Testis (tissue), 3 donors: Measurements from ENCODE around the gene AGFG2. TPM values are rescaled to one million over a fixed set of nuclear protein-coding genes. Genes with fewer than 3 reads are reported as not detected.

ENCODE experiments used
- DNase-seq: peaks from one replicate; pipeline ENCODE4 v3.0.0-alpha.2; 2019
- H3K27ac ChIP-seq, 2 donors: fragments of 200-600 bp; sonication (generic); one replicate each; pipeline ENCODE4 v1.5.1; 2019
- H3K27me3 ChIP-seq: fragments of 200-600 bp; sonication (generic); one replicate; pipeline ENCODE4 v1.5.1; 2019
- H3K36me3 ChIP-seq: fragments of 200-600 bp; sonication (generic); one replicate; pipeline ENCODE4 v1.5.1; 2017; ENCODE audit warnings: low read depth; ENCODE audit errors: missing control alignments
- H3K4me1 ChIP-seq: fragments of 200-600 bp; sonication (generic); one replicate; pipeline ENCODE4 v1.5.1; 2019
- H3K4me3 ChIP-seq, 2 donors: fragments of 200-600 bp; sonication (generic); one replicate each; pipeline ENCODE4 v1.5.1; 2017 to 2019
- H3K9me3 ChIP-seq: fragments of 200-600 bp; sonication (generic); one replicate; pipeline ENCODE4 v1.5.1; 2017
- POLR2A ChIP-seq: fragments of 450-650 bp; IDR thresholded peaks from one replicate; pipeline ENCODE4 v1.6.1; 2017; ENCODE audit warnings: antibody characterized with exemption, mild to moderate bottlenecking, moderate library complexity
- WGBS, 2 donors: methylation state at CpG; one replicate each; pipeline ENCODE4 v1.1.5; 2018; 5-methylcytosine and 5-hydroxymethylcytosine counted together
- intact Hi-C: fragments of 100-400 bp; cut with DNase I; formaldehyde crosslinking; loops from one replicate; pipeline ENCODE4 v1.15.1; 2023; ENCODE audit warnings: low total_unique reads
- polyA plus RNA-seq: library from polyadenylated mRNA; stranded (reverse); fragments of 350-450 nt; fragmentation: Illumina TruSeq; extraction: RNeasy Lipid Tissue Mini Kit (QIAGEN cat#74804); gene quantifications from one replicate; pipeline ENCODE4 v1.2.3, GENCODE V29; 2014; ENCODE audit warnings: low read depth, low replicate concordance; ENCODE audit not compliant: insufficient read depth
- total RNA-seq, 2 donors: library from RNA; depleted of rRNA; stranded (reverse); fragments of >200 nt; gene quantifications; one replicate each; pipeline ENCODE4 v1.2.3, GENCODE V29; 2016
- TF ChIP-seq, protein P1 (sequence below), 3 experiments: fragments of 450-650 bp in 2 of 3; fragments of 200-600 bp in 1 of 3; sonication (generic) in 1 of 3; IDR thresholded peaks; one replicate each; pipeline ENCODE4 v1.5.1; 2016 to 2019; ENCODE audit warnings: antibody characterized with exemption in 3 of 3, mild to moderate bottlenecking in 2 of 3, moderate library complexity in 1 of 3

AGFG2 gene
- total and polyA plus RNA-seq, 3 donors from 2014 or later, result 51.4 to 67.2 (median 62.0) TPM

DNA sequence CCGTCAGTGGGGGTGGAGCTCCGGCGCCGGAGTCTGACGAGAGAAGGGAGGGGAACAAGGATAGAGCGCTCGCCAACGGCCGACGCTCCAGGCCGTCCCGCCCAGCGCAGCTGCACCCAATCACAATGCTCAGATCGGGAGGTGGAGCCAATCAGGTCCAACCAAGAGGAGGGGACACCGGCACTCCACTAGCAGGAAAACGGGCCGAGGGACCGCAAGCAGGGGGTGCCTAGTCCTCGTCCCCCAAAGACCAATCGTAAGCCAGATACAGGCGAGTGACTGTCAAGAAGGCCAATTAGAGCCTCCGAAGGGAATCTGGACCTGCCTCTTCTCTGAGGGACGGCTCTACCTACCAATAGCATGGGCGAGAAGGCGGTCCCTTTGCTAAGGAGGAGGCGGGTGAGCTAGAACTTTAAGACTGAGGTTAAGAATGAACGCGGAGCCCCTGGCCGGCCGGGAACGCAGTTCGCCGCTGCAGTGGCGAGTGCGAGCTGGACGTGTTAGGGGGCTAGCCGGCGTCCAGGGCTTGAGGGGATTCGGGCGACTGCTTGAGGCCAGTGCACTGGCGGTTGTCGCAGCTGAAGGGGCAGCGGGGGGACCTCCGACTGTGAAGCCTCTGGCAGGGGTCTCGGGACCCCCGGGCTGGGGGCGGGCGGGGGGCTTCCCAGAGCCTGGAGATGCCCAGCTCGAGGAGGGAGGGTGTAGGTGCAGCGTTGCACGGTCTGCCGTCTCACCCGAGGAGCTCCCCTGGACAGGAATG lies 47.4 kb downstream of the AGFG2 start, which contains the start of gene FBXO24:
TSS of gene FBXO24 (plus strand) at position 63 of the 760 bp plus-strand sequence. CDS start at position 361, 298 bp downstream.
- Histone ChIP-seq H3K4me1 (peaks cover 37% of the 10 kb centered on the region), H3K4me3 (peak within 1 kb of the TSS; percentile 95 to 98), H3K9me3 (no peaks in the 10 kb centered on the region), H3K27me3 (no peaks in the 10 kb centered on the region), H3K36me3 (no peaks in the 10 kb centered on the region), H3K27ac (peak within 1 kb of the TSS; percentile 96 to 99)
- intact Hi-C loops, result no loop called here
- WGBS, 2 donors, result 0% methylated on average over 35 to 53 of the region's 53 CpGs
- peak; percentile 42 for TF ChIP-seq POLR2A
- TF ChIP-seq, protein P1, sequence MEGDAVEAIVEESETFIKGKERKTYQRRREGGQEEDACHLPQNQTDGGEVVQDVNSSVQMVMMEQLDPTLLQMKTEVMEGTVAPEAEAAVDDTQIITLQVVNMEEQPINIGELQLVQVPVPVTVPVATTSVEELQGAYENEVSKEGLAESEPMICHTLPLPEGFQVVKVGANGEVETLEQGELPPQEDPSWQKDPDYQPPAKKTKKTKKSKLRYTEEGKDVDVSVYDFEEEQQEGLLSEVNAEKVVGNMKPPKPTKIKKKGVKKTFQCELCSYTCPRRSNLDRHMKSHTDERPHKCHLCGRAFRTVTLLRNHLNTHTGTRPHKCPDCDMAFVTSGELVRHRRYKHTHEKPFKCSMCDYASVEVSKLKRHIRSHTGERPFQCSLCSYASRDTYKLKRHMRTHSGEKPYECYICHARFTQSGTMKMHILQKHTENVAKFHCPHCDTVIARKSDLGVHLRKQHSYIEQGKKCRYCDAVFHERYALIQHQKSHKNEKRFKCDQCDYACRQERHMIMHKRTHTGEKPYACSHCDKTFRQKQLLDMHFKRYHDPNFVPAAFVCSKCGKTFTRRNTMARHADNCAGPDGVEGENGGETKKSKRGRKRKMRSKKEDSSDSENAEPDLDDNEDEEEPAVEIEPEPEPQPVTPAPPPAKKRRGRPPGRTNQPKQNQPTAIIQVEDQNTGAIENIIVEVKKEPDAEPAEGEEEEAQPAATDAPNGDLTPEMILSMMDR (IDR thresholded peaks at IDR 0.05), result peak in 1 of 3 experiments; percentile 18
- peak; percentile 99 for DNase-seq

DNA sequence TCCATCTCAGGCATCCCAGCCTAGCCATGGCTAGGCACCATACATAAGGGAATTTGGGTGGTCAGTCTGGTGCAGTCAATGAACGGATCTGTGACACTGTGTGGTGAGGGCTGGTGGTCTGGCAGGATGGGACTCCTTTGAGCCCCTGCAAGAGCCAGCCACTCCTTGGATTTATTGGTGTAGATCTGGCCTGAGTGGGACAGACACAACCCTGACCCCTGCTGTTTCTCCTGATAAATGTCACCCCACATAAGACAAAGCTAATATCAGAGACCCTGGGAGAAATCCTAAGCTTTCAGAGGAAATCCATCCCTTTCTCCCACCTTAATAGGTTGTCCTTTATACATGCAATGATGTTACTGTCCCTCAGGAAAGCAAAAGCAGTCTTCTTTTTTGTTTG lies 49.4 kb downstream of the AGFG2 start:
- DNase-seq, result no peak
- intact Hi-C loops, result no loop called here
- Histone ChIP-seq H3K27me3 (no peaks in the 10 kb centered on the region), H3K4me1 (peaks cover 22% of the 10 kb centered on the region), H3K36me3 (no peaks in the 10 kb centered on the region), H3K4me3 (no peak overlapping the region), H3K9me3 (no peaks in the 10 kb centered on the region), H3K27ac (no peak overlapping the region)
- no peak for TF ChIP-seq POLR2A
- TF ChIP-seq, protein P1 (IDR thresholded peaks at IDR 0.05), result no peak
- 72 to 83% methylated on average over 1 of the region's 1 CpG for WGBS, 2 donors

DNA sequence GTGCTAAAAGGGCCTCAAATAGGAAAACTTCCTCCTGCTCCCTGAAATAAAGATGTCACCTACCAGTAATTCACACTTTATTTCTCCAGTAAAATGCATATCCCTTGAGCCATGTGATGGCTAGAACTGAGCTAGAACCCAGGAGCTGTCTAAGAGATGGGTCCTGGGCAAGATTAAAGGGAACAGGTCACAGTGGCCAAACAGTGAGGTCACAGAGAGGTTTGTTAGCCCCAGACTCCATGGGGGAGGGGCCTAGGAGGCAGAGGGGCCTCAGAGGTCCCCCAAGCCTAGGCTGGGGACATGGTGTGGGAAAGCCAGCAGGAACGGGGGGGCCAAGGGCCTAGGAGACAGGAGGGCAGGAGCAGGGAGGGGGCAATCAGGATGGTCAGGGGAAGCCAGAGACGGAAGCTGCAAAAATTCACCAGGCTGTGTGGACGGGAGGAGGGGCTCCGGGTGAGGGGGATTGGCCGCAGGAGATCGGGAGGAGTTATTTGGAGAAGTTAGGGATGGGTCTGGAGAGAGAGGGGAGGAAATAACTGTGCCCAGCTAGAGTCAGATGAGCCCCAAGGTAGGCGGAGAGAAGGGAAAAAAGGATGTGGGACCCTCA lies 50.4 kb downstream of the AGFG2 start:
- Histone ChIP-seq H3K27me3 (no peaks in the 10 kb centered on the region), H3K36me3 (no peaks in the 10 kb centered on the region), H3K4me3 (no peak overlapping the region), H3K9me3 (no peaks in the 10 kb centered on the region), H3K27ac (no peak overlapping the region), H3K4me1 (peaks cover 12% of the 10 kb centered on the region)
- no peak for TF ChIP-seq POLR2A
- TF ChIP-seq, protein P1 (IDR thresholded peaks at IDR 0.05), result no peak
- intact Hi-C loops, result no loop called here
- WGBS, 2 donors, result 48 to 75% methylated on average over 7 of the region's 7 CpGs
- no peak for DNase-seq

DNA sequence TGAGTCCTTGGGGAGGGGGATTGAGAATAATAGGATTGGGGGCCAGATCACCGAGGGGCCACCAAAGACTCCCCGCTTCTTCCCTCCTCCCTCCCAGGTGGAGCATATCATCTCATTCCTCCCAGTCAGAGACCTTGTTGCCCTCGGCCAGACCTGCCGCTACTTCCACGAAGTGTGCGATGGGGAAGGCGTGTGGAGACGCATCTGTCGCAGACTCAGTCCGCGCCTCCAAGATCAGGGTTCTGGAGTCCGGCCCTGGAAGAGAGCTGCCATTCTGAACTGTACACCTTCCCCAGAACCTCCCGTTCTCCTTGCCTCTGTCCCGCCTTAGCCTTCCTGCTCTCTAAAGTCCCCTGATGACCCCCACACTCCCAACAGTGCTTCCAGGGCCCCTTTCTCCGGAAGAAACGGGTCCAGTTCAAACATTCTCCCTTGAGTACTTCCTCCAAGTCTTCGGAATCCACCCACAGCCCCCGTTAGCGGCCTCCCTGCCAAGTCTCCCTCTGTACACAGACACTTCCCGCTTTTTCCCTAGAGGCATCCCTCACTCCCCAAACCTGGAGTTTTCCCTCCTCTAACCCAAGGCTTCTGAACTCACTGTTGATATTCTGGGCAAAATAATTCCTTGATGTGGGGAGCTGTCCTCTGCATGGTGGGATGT lies 51.2 kb downstream of the AGFG2 start:
- H3K27ac ChIP-seq, result peak overlapping the region in 1 of 2 donors; percentile 50
- H3K4me3 ChIP-seq, result peak overlapping the region in 1 of 2 donors; percentile 12
- 36 to 50% methylated on average over 13 to 20 of the region's 20 CpGs for WGBS, 2 donors
- no peaks in the 10 kb centered on the region for H3K27me3 ChIP-seq
- H3K9me3 ChIP-seq, result no peaks in the 10 kb centered on the region
- DNase-seq, result no peak
- no peaks in the 10 kb centered on the region for H3K36me3 ChIP-seq
- no peak for TF ChIP-seq POLR2A
- TF ChIP-seq, protein P1 (IDR thresholded peaks at IDR 0.05), result no peak
- intact Hi-C loops, result no loop called here
- H3K4me1 ChIP-seq, result peaks cover 6% of the 10 kb centered on the region
